GOT3 (cell line): ENCODE measurements around the gene LRRD1.
"Not testable (repeated sequence)": the region's sequence is repeated elsewhere in the genome, so short reads cannot be mapped to it uniquely, and the experiment has no call there.

Experiments used
- DNase-seq: peaks from one replicate; lab custom pipeline; 2025; ENCODE audit warnings: mixed read lengths; lab: John Stamatoyannopoulos, UW

Gene LRRD1

DNA sequence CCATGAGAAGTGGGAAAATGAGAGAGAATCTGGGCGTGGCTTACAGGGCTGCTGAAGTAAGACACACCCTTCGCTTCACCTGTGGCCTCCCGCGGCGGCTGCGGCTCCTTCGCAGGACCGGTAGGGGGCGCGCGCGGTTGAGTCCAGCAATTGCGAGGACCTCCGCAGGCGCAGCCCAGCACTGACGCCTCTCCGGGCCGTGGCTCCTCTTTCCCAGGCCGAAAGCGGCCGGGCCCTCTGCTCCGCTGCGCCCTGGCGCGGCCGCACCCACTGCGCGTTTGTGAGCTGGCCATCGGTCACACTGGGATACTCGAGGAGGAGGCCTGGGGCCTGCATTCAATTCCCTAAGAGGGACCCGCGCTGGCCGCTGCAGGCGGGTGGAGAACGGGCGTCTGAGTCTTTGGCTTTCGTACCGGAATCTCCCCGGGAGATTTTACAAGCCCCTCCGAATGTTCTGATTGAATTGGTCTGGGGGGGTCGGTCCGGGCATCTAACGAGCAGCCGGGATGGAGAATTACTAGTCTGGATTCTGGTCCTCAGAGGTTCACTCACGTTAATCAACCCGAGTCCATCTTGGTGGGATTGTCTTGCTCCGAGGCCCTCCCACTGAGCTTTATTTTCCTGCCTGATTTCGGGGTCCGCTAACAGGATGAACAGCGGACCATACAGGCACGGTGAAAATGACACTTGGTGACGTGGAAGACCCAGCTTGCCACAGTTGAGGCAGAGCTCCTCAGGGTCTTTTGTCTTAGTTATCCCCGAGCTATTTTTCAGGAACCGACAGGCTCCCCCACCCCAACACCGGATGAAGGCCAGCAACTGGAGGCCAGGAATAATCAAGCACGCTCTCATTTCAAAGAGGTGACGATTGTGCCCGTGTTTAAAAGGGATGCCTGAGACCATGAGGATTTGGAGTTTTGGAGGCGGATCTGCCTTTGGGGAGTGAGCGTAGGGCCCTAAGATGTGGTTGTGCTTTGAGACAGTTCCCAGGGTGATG is at the start of gene LRRD1:
LRRD1 (minus strand) TSS at position 215 of the 997 bp plus-strand sequence. CDS start 13,940 bp downstream, outside the sequence.
- peak; percentile 27 for DNase-seq

DNA sequence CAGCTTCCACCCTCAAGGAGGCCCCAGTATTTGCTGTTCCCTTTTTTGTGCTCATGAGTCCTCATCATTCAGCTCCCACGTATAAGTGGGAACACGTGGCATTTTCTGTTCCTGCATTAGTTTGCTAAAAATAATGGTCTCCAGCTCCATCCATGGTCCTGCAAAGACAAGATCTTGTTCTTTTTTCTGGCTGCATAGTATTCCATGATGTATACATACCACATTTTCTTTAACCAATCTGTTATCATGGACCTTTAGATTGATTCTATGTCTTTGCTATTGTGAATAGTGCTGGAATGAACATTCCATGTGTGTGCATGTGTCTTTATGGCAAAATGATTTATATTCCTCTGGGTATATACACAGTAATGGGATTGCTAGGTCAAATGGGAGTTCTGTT is 49.8 kb upstream of the LRRD1 start:
- DNase-seq = no peak

DNA sequence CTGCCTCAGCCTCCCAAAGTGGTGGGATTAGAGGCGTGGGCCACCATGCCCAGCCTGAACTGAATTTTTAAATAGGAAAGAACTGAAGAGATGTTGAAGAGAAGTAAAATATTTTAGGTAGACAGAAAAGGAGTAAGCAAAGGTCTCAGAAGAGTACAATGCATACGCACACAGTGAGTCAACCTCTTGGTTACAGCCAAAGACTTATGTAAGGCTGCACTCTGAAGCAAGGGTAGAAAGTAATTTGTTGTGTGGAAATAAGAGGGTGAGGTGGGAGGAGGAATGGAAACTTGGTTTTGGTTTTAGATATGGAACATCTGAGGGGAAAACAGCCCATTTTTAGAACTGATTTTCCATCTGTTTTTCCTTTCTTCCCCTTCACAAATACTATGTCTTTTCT is 49.2 kb upstream of the LRRD1 start:
- no peak for DNase-seq

DNA sequence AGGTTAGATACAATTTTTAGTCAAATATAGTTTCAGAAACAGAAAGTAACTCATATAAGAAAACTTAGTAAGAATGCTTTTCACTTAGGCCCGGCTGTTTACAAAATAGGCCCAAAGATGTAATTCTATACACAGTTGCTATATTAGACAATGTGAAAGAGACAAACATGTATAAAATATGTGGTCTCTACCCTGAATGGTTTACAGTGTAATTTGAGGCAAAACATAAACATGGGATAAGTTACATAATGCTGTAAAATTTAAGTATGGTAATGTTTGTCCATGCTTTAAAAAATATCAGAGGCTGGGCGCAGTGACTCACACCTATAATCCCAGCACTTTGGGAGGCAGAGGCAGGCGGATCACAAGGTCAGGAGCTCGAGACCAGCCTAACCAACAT is 48.0 kb upstream of the LRRD1 start:
- DNase-seq = no peak

DNA sequence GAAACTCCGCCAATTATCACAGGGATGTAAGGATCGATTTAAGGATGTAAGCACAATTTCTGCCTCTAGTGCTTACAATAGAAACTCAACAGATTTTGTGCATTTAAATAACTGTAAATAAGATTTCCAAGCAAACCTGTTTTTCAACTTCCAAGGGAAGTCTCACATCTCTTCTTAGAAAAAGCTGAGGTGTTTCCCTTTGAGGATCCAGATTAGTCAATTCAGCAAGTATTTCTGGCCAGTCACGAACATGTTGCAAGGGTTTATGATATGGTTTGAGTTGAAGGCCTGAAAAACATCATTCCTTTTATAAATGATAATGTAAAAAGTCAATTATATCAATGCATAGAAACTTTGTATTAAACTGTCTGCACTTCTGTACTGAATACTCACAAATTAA is 42.8 kb upstream of the LRRD1 start:
- DNase-seq = no peak

DNA sequence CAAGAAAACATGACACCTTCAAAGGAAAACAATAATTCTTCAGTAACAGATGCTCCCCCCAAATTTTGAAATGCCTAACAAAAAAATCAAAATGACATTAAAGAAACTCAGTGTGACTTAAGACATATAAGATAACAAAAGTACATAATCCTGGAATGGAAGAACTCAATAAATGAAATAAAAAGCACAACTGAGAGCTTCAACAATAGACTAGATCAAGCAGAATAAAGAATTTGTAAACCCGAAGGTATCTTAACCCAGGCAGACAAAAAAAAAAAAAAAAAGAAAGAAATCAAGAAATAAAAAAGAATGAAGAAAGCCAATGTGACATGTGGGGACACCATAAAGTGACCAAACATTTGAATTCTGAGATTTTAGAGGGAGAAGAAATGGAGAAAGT is 27.7 kb upstream of the LRRD1 start:
- no peak for DNase-seq

DNA sequence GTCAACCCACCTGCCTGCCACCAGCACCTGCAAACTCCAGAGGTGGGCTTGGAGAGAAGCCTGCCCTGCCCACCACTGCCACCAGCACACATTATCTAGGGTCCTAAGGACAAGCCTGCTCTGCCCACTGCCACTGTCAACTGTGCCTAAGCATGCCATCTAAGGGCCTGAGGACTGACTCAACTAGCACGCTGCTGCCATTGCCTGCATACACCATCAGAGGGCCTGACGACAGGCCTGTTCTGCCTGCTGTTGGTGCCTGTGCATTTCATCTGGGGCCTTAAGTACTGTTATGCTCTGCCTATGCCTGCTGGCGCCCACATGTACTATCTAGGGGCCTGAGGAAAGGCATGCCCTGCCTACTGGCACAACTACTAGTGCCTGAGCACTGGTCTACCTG is 27.0 kb upstream of the LRRD1 start:
- no peak for DNase-seq

DNA sequence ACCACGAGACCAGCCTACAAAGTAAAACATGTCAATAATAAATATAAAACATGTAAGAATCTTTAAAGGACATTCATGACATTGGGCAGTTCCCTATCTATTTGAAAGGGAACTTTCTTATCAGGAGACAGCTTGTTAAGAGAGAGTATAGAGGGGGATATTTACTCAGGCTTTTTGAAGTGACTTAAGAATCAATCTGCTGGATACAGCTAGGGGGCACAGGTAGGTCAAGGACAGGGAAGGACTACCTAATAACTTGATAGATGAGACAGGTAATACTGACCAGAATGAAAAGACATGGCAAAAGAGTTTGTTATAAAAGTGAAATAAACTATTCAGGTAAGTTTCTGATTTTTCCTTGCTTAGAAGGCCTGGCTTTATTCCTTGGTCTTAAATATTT is 21.8 kb upstream of the LRRD1 start:
- no peak for DNase-seq

DNA sequence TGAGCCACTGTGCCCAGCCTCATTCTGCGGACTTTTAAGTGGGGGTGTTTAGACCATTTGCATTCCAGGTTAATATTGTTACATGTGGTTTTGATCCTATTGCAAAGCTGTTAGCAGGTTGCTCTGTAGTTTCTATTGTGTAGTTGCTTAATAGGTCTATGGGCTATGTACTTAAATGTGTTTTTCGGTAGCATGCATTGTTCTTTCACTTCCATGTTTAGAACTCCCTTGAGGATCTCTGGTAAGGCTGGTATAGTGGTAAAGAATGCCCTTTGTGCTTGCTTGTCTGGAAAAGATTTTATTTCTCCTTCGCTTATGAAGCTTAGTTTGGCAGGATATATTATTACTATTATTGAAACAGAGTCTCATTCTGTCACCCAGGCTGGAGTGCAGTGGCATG is 13.4 kb upstream of the LRRD1 start:
- no peak for DNase-seq

DNA sequence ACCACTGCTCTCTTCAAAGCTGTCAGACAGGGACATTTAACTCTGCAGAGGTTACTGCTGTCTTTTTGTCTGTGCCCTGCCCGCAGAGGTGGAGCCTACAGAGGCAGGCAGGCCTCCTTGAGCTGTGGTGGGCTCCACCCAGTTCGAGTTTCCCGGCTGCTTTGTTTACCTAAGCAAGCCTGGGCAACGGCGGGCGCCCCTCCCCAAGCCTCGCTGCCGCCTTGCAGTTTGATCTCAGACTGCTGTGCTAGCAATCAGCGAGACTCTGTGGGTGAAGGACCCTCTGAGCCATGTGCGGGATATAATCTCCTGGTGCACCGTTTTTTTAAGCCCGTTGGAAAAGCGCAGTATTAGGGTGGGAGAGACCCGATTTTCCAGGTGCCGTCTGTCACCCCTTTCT is 10.3 kb upstream of the LRRD1 start:
- DNase-seq = not testable (repeated sequence)

DNA sequence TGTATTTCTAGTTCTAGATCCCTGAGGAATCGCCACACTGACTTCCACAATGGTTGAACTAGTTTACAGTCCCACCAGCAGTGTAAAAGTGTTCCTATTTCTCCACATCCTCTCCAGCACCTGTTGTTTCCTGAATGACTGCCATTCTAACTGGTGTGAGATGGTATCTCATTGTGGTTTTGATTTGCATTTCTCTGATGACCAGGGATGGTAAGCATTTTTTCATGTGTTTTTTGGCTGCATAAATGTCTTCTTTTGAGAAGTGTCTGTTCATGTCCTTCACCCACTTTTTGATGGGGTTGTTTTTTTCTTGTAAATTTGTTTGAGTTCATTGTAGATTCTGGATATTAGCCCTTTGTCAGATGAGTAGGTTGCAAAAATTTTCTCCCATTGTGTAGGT is 5.4 kb upstream of the LRRD1 start:
- not testable (repeated sequence) for DNase-seq

DNA sequence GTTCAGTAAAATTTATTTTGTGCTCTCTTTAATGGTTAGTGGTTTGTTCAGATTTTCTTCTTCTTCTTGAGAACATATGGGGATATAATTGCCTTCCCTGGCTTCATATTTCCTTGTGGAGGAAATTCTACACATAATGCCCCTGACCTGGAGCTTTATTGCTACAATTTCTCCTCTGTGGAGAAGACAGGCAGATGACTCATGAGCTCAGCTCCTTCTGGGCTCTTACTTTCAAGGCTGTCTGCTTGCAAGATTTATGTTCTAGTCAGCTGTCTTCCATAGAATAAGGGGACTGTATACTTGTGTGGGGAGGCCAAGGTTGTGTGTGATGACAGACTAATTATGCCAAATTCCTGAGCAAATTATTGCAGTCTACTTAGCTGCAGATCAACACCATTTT is 1.6 kb downstream of the LRRD1 start:
- no peak for DNase-seq

DNA sequence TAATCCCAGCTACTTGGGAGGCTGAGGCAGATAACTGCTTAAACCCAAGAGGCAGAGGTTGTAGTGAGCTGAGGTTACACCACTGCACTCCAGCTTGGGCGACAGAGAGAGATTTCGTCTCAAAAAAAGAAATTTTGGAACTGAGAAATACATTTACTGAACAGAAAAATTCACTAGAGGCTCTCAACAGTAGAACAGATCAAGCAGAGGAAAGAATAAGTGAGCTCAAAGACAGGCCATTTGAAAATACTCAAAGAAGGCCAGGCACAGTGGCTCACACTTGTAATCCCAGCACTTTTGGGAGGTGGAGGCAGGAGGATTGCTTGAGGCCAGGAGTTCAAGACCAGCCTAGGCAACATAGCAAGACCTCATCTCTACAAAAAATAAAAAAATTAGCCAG is 9.4 kb downstream of the LRRD1 start:
- DNase-seq = not testable (repeated sequence)

DNA sequence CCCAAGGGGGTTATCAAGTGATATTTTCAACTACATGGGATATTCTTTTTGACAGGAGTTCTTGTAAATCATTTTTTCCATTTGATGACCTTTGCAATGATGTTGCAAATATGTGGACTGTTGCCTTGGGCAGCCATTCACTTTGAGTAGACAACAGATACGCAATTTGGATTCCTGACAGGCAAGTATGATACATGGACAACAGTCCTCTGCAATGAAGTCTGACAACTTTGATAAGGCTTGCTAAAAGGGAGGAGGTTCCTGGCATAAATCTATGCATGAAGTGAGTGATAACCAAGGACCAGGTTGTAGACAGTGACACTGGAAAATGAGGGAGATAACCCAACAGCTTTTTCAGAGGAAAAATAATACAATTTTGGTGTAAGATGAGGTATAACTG is 17.7 kb downstream of the LRRD1 start:
- no peak for DNase-seq

DNA sequence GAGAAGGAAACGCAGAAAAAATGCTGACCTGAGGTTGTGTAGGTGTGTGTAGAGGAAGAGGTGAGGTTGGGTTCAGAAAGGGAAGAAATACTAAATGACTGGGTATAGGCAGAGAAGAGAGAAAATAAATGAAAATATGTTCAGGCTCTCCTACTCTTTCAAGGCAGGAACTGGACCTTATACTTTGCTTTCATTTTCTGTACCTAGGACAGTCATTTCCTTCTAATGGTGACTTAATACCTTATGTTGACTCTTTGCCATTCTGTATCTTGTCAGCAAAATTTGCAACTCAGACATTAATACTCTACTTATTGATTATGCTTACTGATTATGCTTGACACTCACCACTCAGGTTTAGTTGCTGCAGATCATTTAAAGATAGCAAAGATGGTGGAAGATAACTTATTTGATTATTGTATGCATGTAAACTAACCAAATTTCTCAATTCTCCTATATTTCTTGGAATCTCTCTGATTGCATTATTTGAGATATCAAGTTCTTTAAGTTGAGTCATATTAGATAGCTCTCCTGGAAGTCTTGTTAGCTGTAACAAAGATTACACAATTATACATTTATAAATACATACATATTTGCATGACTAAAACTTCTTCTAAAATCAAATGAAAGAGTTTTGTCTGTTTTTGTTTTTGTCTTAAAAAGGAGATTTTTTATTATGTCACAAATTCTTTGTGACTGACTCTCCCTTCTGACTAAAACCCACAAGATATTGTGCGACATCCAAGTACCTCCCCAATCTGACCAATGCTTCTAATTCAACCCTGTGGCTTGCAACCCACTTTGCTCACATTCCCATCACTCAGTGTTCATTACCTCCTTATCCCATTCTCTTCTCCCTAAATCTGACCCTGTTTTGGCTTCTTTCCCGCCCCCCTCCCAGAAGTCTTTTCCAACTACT is 20.0 kb downstream of the LRRD1 start:
- DNase-seq = no peak

DNA sequence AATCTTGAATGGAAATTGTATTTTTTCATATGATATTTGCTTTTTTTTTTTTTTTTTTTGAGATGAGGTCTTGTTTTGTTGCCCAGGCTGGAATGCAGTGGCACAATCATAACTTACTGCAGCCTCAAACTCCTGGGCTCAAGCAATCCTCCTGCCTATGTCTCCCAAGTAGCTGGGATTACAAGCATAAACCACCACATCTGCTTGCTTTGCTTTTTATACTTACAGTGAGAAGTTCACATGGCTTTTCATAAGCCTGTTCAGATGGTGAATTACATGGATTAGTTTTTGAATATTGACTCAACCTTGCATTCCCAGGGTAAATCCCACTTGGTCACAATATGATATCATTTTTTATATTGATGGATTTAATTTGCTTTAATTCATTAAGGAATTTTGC is 22.0 kb downstream of the LRRD1 start:
- no peak for DNase-seq

DNA sequence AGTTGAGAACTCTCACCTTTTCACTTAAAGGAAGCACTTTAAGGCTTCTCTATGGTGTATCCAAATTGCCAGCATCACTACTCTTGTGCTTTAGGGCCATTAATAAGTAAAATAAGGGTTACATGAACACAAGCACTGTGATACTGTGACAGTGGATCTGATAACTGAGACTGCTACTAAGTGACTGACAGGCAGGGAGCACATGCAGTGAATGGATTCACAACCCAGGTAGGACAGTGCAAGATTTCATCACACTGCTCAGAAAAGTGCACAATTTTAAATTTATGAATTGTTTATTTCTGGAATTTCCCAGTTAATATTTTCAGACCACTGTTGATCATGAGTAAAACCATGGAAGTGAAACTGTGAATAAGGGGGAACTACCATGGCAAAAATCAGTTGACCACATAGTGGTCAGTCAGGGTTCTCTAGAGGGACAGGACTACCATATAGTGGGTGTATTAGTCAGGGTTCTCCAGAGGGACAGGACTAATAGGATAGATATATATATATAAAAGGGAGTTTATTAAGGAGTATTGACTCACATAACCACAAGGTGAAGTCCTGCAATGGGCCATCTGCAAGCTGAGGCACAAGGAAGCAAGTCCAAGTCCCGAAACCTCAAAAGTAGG is 23.7 kb downstream of the LRRD1 start:
- DNase-seq = no peak

DNA sequence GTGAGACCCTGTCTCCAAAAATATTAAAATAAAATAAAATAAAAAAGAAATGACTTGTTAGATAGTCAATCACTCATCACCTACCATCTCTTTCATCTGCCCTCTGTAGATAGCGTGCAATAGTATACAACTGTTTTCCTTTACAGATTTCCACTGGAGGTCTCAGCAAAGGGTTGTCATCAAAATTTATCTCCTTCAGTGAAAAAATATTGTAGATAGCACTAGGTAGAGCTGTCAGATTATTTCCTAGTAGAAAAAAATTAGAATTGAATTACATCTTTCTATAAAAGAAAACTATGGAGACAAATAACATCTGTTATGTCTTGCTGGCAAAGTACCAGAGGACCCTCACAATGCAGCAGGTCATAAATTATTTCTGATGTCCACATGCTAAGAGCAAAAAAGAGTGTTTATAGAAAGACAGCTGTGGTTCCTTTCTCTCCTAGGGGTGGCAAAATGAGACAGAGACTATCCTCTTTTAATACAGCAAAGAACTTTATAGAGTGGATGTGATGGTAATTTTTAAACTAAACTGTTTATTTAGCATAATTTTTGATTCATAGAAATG is 28.4 kb downstream of the LRRD1 start:
- no peak for DNase-seq

DNA sequence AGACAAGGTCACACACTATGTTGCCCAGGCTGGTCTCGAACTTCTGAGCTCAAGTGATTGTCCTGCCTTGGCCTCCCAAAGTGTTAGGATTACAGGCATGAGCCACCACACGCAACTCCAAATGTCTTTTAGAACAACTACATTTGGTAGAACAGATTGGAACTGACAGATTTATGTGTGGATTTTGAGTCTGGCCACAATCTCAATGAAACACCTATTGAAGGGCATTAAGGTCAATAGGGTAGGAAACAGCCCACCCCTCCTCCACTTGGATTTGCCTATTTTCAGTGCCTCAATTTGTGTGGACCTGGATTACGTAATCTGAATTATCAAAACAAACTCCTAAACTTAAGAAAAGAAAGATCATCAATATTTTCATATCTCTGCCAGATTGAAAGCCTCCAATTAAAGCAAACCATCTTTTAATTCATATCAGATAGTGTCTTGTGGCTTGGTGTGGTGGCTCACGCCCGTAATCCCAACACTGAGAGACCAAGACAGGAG is 29.2 kb downstream of the LRRD1 start:
- no peak for DNase-seq

DNA sequence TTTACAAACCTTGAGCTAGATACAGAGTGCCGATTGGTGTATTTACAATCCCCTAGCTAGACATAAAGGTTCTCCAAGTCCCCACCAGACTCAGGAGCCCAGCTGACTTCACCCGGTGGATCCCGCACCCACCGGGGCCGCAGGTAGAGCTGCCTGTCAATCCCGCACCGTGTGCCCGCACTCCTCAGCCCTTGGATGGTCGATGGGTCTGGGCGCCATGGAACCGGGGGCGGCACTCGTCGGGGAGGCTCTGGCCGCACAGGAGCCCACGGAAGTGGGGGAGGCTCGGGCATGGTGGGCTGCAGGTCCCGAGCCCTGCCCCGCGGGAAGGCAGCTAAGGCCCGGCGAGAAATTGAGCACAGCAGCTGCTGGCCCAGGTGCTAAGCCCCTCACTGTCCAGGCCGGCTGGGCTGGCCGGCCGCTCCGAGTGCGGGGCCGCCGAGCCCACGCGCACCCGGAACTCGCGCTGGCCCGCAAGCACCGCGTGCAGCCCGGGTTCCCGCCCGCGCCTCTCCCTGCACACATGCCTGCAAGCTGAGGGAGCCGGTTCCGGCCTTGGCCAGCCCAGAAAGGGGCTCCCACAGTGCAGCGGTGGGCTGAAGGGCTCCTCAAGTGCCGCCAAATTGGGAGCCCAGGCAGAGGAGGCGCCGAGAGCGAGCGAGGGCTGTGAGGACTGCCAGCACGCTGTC is 35.6 kb downstream of the LRRD1 start:
- not testable (repeated sequence) for DNase-seq

DNA sequence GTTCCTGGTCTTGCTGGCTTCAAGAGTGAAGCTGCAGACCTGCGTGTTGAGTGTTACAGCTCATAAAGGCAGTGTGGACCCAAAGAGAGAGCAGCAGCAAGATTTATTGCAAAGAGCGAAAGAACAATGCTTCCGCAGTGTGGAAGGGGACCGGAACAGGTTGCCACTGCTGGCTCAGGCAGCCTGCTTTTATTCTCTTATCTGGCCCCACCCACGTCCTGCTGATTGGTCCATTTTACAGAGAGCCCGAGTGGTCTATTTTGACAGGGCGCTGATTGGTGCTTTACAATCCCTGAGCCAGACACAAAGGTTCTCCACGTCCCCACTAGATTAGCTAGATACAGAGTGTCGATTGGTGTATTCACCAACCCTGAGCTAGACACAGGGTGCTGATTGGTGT is 36.2 kb downstream of the LRRD1 start:
- not testable (repeated sequence) for DNase-seq
